Mammary epithelial cell (primary cell): ENCODE results near the gene ANKRD29.

Source experiments
- EZH2 ChIP-seq: IDR thresholded peaks from 2 replicates; pipeline ENCODE4 v1.6.1; 2012; ENCODE audit warnings: low read length, inconsistent platforms, borderline replicate concordance
- TF ChIP-seq, protein P1 (sequence below), 2 donors: IDR thresholded peaks in 1 of 2; conservative IDR thresholded peaks in 1 of 2; 2 replicates each; pipeline ENCODE4 v1.5.1; 2011 to 2012; ENCODE audit warnings: inconsistent platforms in 2 of 2, low read length in 2 of 2, mild to moderate bottlenecking in 2 of 2, control low read depth in 1 of 2, low read depth in 1 of 2; ENCODE audit not compliant: insufficient read depth in 1 of 2; ENCODE audit errors: extremely low read depth in 1 of 2

DNA sequence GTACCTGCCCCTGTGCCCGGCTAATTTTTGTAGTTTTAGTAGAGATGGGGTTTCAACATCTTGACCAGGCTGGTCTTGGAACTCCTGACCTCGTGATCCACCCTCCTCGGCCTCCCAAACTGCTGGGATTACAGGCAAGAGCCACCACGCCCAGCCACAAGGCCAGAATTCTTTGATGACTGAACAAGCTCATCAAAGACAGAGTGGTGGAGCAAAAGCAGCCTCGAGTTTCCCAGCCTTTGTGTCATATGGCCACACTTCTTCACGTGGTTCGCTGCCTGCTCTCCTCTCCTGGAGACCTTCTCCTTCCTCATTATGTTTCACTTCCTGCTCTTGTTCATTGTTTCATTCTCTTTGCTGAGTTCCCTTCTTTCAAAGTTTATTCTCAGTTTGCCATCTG lies 66.5 kb downstream of the ANKRD29 start:
- TF ChIP-seq EZH2, result no peak
- TF ChIP-seq, protein P1, sequence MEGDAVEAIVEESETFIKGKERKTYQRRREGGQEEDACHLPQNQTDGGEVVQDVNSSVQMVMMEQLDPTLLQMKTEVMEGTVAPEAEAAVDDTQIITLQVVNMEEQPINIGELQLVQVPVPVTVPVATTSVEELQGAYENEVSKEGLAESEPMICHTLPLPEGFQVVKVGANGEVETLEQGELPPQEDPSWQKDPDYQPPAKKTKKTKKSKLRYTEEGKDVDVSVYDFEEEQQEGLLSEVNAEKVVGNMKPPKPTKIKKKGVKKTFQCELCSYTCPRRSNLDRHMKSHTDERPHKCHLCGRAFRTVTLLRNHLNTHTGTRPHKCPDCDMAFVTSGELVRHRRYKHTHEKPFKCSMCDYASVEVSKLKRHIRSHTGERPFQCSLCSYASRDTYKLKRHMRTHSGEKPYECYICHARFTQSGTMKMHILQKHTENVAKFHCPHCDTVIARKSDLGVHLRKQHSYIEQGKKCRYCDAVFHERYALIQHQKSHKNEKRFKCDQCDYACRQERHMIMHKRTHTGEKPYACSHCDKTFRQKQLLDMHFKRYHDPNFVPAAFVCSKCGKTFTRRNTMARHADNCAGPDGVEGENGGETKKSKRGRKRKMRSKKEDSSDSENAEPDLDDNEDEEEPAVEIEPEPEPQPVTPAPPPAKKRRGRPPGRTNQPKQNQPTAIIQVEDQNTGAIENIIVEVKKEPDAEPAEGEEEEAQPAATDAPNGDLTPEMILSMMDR (conservative IDR thresholded peaks at IDR 0.05 in 1 of 2, IDR thresholded peaks at IDR 0.05 in 1 of 2; ENCODE audit: extremely low read depth in 1 of 2, insufficient read depth in 1 of 2, low read depth in 1 of 2, low read length in 2 of 2), result no peak
